Stimulated activated CD4-positive, alpha-beta T cell treated with anti-CD3 and anti-CD28 coated beads, Interleukin-2, amount 100 ng/mL, for 4 hours (primary cell): ENCODE data around the gene SH2D5.

ENCODE experiments used
- DNase-seq: peaks from one replicate; pipeline ENCODE4 v3.0.0-alpha.2; 2020; ENCODE audit warnings: low read depth

The SH2D5 gene

GRCh38 chr1:20732588-20733359 lies at the start of gene SH2D5:
Gene SH2D5 (minus strand): TSS chr1:20732703. CDS start chr1:20728044, 4,659 bp downstream.
- peak; percentile 78 for DNase-seq

GRCh38 chr1:20775700-20776099 lies 43.2 kb upstream of the SH2D5 start:
- no peak for DNase-seq

- DNase-seq = no peak
These were observed 39.3 kb upstream of the SH2D5 start for GRCh38 chr1:20771780-20772179.

- DNase-seq = no peak
These were observed 38.0 kb upstream of the SH2D5 start for GRCh38 chr1:20770314-20771087.

GRCh38 chr1:20767271-20767670 lies 34.8 kb upstream of the SH2D5 start:
- DNase-seq = no peak

- DNase-seq = no peak
These were observed 30.9 kb upstream of the SH2D5 start for GRCh38 chr1:20763417-20763816.

GRCh38 chr1:20760322-20760721 lies 27.8 kb upstream of the SH2D5 start:
- DNase-seq = no peak

- no peak for DNase-seq
These were observed 21.1 kb upstream of the SH2D5 start for GRCh38 chr1:20753589-20753988.

- no peak for DNase-seq
These were observed 19.0 kb upstream of the SH2D5 start for GRCh38 chr1:20751462-20751990.

GRCh38 chr1:20742671-20743070 lies 10.2 kb upstream of the SH2D5 start:
- DNase-seq = no peak

- DNase-seq = no peak
These were observed 8.3 kb upstream of the SH2D5 start for GRCh38 chr1:20740781-20741180.

GRCh38 chr1:20739225-20739624 lies 6.7 kb upstream of the SH2D5 start:
- no peak for DNase-seq

GRCh38 chr1:20735581-20736111 lies 3.1 kb upstream of the SH2D5 start:
- DNase-seq = no peak

- no peak for DNase-seq
These were observed 965 bp upstream of the SH2D5 start for GRCh38 chr1:20733360-20733975.

GRCh38 chr1:20732071-20732587 lies 374 bp downstream of the SH2D5 start:
- DNase-seq = peak; percentile 66

- no peak for DNase-seq
These were observed 1.2 kb downstream of the SH2D5 start for GRCh38 chr1:20731057-20731991.

GRCh38 chr1:20730690-20731056 lies 1.8 kb downstream of the SH2D5 start:
- DNase-seq = no peak

GRCh38 chr1:20729990-20730689 lies 2.4 kb downstream of the SH2D5 start:
- no peak for DNase-seq

- no peak for DNase-seq
These were observed 3.2 kb downstream of the SH2D5 start for GRCh38 chr1:20729155-20729931.
